HEK293 (cell line): Measurements from ENCODE around the gene DPF3.

Experiments used
- CTCF ChIA-PET: fragments of 350-600 bp; formaldehyde crosslinking; extraction: SDS; loops from one replicate; lab custom pipeline; 2021; ENCODE audit warnings: antibody characterized with exemption; lab: Yijun Ruan, JAX
- POLR2A ChIA-PET: fragments of 300-600 bp; formaldehyde crosslinking; extraction: SDS; loops from one replicate; lab custom pipeline; 2020; ENCODE audit warnings: antibody characterized with exemption, inconsistent platforms; lab: Yijun Ruan, JAX
- H3K27ac ChIP-seq: fragments of 200-500 bp; sonication (Bioruptor generic); 2 replicates; pipeline ENCODE4 v1.5.1; 2014; ENCODE audit warnings: low read depth, low read length, control low read depth, inconsistent platforms; ENCODE audit errors: extremely low read depth
- H3K36me3 ChIP-seq, 2 experiments: fragments of 200-500 bp in 1 of 2; sonication (Bioruptor generic) in 1 of 2; 1 replicate in 1 of 2; 2 replicates in 1 of 2; pipeline ENCODE4 v1.5.1; 2014 to 2017; ENCODE audit warnings: inconsistent platforms in 2 of 2, low read length in 2 of 2; ENCODE audit not compliant: control insufficient read depth in 2 of 2, insufficient read depth in 1 of 2
- H3K4me1 ChIP-seq: fragments of 200-500 bp; sonication (Bioruptor generic); 2 replicates; pipeline ENCODE4 v1.5.1; 2014; ENCODE audit warnings: mild to moderate bottlenecking, low read length, inconsistent platforms; ENCODE audit not compliant: control insufficient read depth, insufficient read depth
- H3K4me3 ChIP-seq: 2 replicates; pipeline ENCODE4 v1.5.1; 2011; ENCODE audit warnings: low read depth, mild to moderate bottlenecking, control low read depth, low read length, moderate library complexity
- H3K9me3 ChIP-seq: fragments of 200-500 bp; sonication (Bioruptor generic); 2 replicates; pipeline ENCODE4 v1.5.1; 2014; ENCODE audit warnings: low read depth, low read length, inconsistent platforms; ENCODE audit not compliant: control insufficient read depth, insufficient read depth
- HOXD13 ChIP-seq: sonication (generic); formaldehyde crosslinking; IDR thresholded peaks from 2 replicates; pipeline ENCODE4 v1.8.0; 2022; ENCODE audit warnings: missing genetic modification reagents, borderline replicate concordance
- PBX3 ChIP-seq: sonication (generic); formaldehyde crosslinking; IDR thresholded peaks from 2 replicates; pipeline ENCODE4 v1.8.1; 2022; ENCODE audit warnings: mild to moderate bottlenecking, moderate library complexity, missing genetic modification reagents
- ZBTB49 ChIP-seq: fragments of 450-650 bp; formaldehyde crosslinking; IDR thresholded peaks from 2 replicates; pipeline ENCODE4 v1.5.1; 2016; ENCODE audit warnings: missing biosample characterization, missing genetic modification characterization, low read depth
- ZNF23 ChIP-seq: fragments of 450-650 bp; formaldehyde crosslinking; IDR thresholded peaks from 2 replicates; pipeline ENCODE4 v1.5.1; 2016; ENCODE audit warnings: missing biosample characterization, missing genetic modification characterization, borderline replicate concordance
- ZNF341 ChIP-seq: fragments of 450-650 bp; formaldehyde crosslinking; IDR thresholded peaks from 2 replicates; pipeline ENCODE4; 2016; ENCODE audit warnings: low read depth, missing biosample characterization, missing genetic modification characterization
- ZNF529 ChIP-seq: fragments of 450-650 bp; formaldehyde crosslinking; IDR thresholded peaks from 2 replicates; pipeline ENCODE4 v1.5.1; 2017; ENCODE audit warnings: missing genetic modification characterization, missing biosample characterization; ENCODE audit not compliant: insufficient replicate concordance
- ZNF707 ChIP-seq: fragments of 450-650 bp; formaldehyde crosslinking; IDR thresholded peaks from 2 replicates; pipeline ENCODE4 v1.5.1; 2016; ENCODE audit warnings: missing biosample characterization, missing genetic modification characterization
- ZSCAN4 ChIP-seq: fragments of 450-650 bp; formaldehyde crosslinking; IDR thresholded peaks from 2 replicates; pipeline ENCODE4 v1.5.1; 2017; ENCODE audit warnings: missing biosample characterization, missing genetic modification characterization

DPF3 gene

GRCh38 chr14:72739446-72740405 is 154.2 kb downstream of the DPF3 start:
- ChIA-PET POLR2A (no interaction called here), CTCF (interaction anchor here (0.7 kb wide), 1 partner anchor 24 kb away, joined by 5 read pairs; no protein-coding TSS in a partner anchor)
- no peaks in the 10 kb centered on the region for H3K9me3 ChIP-seq
- TF ChIP-seq ZSCAN4 (no peak), ZBTB49 (no peak), ZNF341 (tag by site-specific recombination) (no peak)
- no peaks in the 10 kb centered on the region for H3K4me1 ChIP-seq
- no peak overlapping the region for H3K27ac ChIP-seq
- H3K36me3 ChIP-seq, result no peaks in the 10 kb centered on the region
- H3K4me3 ChIP-seq, result no peak overlapping the region

- POLR2A ChIA-PET, result no interaction called here
- no peak overlapping the region for H3K27ac ChIP-seq
- no peak overlapping the region for H3K4me3 ChIP-seq
- H3K4me1 ChIP-seq, result no peaks in the 10 kb centered on the region
- H3K36me3 ChIP-seq, result no peaks in the 10 kb centered on the region
- CTCF ChIA-PET, result interaction anchor here (0.7 to 0.9 kb wide), 2 partner anchors 133 to 222 kb away, joined by 3 to 5 read pairs; no protein-coding TSS in a partner anchor
- no peaks in the 10 kb centered on the region for H3K9me3 ChIP-seq
- TF ChIP-seq HOXD13 (CRISPR knock-in tag) (no peak), PBX3 (CRISPR knock-in tag) (no peak), ZNF529 (tag by site-specific recombination) (no peak), ZSCAN4 (no peak), ZNF23 (no peak)
Observed at GRCh38 chr14:72738161-72738611, 155.7 kb downstream of the DPF3 start.

- Histone ChIP-seq H3K27ac (no peak overlapping the region), H3K4me1 (no peaks in the 10 kb centered on the region), H3K9me3 (no peaks in the 10 kb centered on the region), H3K36me3 (no peaks in the 10 kb centered on the region), H3K4me3 (no peak overlapping the region)
- ChIA-PET POLR2A (no interaction called here), CTCF (interaction anchor here (0.7 kb wide), 1 partner anchor 134 kb away, joined by 5 read pairs; no protein-coding TSS in a partner anchor)
- no peak for TF ChIP-seq ZNF707 (tag by site-specific recombination)
Observed at GRCh38 chr14:72737560-72737943, 156.3 kb downstream of the DPF3 start.
